Measurements from ENCODE around the gene DCAF7.

GRCh38 chr17:63587770-63588169 lies 37.5 kb downstream of the DCAF7 start:
- TF ChIP-seq POLR2A (IDR thresholded peaks at IDR 0.05) (no peak), POLR2AphosphoS5 (IDR thresholded peaks at IDR 0.05; ENCODE audit: insufficient read depth in 1 of 2, low read depth in 1 of 2) (no peak), CTCF (IDR thresholded peaks at IDR 0.05) (no peak)
